ENCODE measurements around the gene MXD4.

GRCh38 chr4:2276581-2277325 is 14.8 kb upstream of the MXD4 start:
- TF ChIP-seq CTCF (IDR thresholded peaks at IDR 0.05) (no peak), EZH2 (IDR thresholded peaks at IDR 0.05; ENCODE audit: borderline replicate concordance, insufficient read depth, low read depth, low read length, poor library complexity, severe bottlenecking) (no peak)

All from B cell (primary cell).